ENCODE data around the gene VWDE.
"Not testable (repeated sequence)": the region's sequence is repeated elsewhere in the genome, so short reads cannot be mapped to it uniquely, and the experiment has no call there.

The VWDE gene

GRCh38 chr7:12403287-12404181 lies at the start of gene VWDE:
Gene VWDE, minus strand, starts transcription at chr7:12403865. Its CDS starts 149 bp downstream, at chr7:12403716.
- Histone ChIP-seq H3K9me3 (ENCODE audit: severe bottlenecking) (no peaks in the 10 kb centered on the region), H3K36me3 (ENCODE audit: low read depth) (no peaks in the 10 kb centered on the region), H3K27ac (ENCODE audit: poor library complexity, severe bottlenecking) (no peak within 1 kb of the TSS), H3K4me1 (ENCODE audit: insufficient read depth, poor library complexity, severe bottlenecking) (peaks cover 9% of the 10 kb centered on the region), H3K4me3 (ENCODE audit: severe bottlenecking) (peak within 1 kb of the TSS; percentile 60), H3K27me3 (ENCODE audit: insufficient read depth, poor library complexity, severe bottlenecking) (no peaks in the 10 kb centered on the region)
- TF ChIP-seq, protein P1, sequence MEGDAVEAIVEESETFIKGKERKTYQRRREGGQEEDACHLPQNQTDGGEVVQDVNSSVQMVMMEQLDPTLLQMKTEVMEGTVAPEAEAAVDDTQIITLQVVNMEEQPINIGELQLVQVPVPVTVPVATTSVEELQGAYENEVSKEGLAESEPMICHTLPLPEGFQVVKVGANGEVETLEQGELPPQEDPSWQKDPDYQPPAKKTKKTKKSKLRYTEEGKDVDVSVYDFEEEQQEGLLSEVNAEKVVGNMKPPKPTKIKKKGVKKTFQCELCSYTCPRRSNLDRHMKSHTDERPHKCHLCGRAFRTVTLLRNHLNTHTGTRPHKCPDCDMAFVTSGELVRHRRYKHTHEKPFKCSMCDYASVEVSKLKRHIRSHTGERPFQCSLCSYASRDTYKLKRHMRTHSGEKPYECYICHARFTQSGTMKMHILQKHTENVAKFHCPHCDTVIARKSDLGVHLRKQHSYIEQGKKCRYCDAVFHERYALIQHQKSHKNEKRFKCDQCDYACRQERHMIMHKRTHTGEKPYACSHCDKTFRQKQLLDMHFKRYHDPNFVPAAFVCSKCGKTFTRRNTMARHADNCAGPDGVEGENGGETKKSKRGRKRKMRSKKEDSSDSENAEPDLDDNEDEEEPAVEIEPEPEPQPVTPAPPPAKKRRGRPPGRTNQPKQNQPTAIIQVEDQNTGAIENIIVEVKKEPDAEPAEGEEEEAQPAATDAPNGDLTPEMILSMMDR (IDR thresholded peaks at IDR 0.05; ENCODE audit: poor library complexity, severe bottlenecking), result no peak
- ATAC-seq (ENCODE audit: low read depth) (peak; percentile 80), DNase-seq (ENCODE audit: low spot score) (peak; percentile 58)

DNA sequence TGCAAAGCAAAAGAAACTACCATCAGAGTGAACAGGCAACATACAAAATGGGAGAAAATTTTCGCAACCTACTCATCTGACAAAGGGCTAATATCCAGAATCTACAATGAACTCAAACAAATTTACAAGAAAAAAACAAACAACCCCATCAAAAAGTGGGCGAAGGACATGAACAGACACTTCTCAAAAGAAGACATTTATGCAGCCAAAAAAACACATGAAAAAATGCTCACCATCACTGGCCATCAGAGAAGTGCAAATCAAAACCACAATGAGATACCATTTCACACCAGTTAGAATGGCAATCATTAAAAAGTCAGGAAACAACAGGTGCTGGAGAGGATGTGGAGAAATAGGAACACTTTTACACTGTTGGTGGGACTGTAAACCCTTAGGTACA lies 49.5 kb upstream of the VWDE start:
- not testable (repeated sequence) for H3K27ac ChIP-seq (ENCODE audit: poor library complexity, severe bottlenecking); H3K4me1 ChIP-seq (ENCODE audit: insufficient read depth, poor library complexity, severe bottlenecking); H3K4me3 ChIP-seq (ENCODE audit: severe bottlenecking); H3K9me3 ChIP-seq (ENCODE audit: severe bottlenecking); DNase-seq (ENCODE audit: low spot score); H3K36me3 ChIP-seq (ENCODE audit: low read depth); H3K27me3 ChIP-seq (ENCODE audit: insufficient read depth, poor library complexity, severe bottlenecking); ATAC-seq (ENCODE audit: low read depth)

- H3K27ac ChIP-seq (ENCODE audit: poor library complexity, severe bottlenecking), result no peak overlapping the region
- no peaks in the 10 kb centered on the region for H3K4me1 ChIP-seq (ENCODE audit: insufficient read depth, poor library complexity, severe bottlenecking)
- no peaks in the 10 kb centered on the region for H3K9me3 ChIP-seq (ENCODE audit: severe bottlenecking)
- TF ChIP-seq, protein P1 (IDR thresholded peaks at IDR 0.05; ENCODE audit: poor library complexity, severe bottlenecking), result no peak
- no peaks in the 10 kb centered on the region for H3K27me3 ChIP-seq (ENCODE audit: insufficient read depth, poor library complexity, severe bottlenecking)
- DNase-seq (ENCODE audit: low spot score), result no peak
- H3K36me3 ChIP-seq (ENCODE audit: low read depth), result no peaks in the 10 kb centered on the region
- ATAC-seq (ENCODE audit: low read depth), result no peak
- no peak overlapping the region for H3K4me3 ChIP-seq (ENCODE audit: severe bottlenecking)
Measured at GRCh38 chr7:12450615-12451014, 47.0 kb upstream of the VWDE start.

DNA sequence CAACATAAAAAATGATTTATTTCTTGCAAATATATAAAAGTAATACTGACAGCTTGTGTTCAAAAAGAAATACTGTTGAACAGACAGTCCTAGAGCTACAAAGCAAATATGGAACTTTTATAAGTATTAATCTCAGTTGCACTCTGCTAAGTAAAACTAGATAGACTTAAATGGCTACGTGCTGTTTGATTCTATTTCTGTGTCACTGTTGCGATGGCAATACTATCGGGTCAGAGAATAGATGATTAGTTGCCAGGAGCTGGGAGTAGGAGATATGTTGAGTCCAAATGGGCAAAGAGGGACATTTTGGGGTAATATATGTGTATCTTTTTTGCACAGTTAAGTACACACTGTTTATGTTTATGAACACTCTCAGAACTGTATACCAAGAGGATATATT lies 41.1 kb upstream of the VWDE start:
- Histone ChIP-seq H3K9me3 (ENCODE audit: severe bottlenecking) (no peaks in the 10 kb centered on the region), H3K4me1 (ENCODE audit: insufficient read depth, poor library complexity, severe bottlenecking) (no peaks in the 10 kb centered on the region), H3K4me3 (ENCODE audit: severe bottlenecking) (no peak overlapping the region), H3K27me3 (ENCODE audit: insufficient read depth, poor library complexity, severe bottlenecking) (no peaks in the 10 kb centered on the region), H3K27ac (ENCODE audit: poor library complexity, severe bottlenecking) (no peak overlapping the region), H3K36me3 (ENCODE audit: low read depth) (no peaks in the 10 kb centered on the region)
- TF ChIP-seq, protein P1 (IDR thresholded peaks at IDR 0.05; ENCODE audit: poor library complexity, severe bottlenecking), result no peak
- ATAC-seq (ENCODE audit: low read depth), result no peak
- DNase-seq (ENCODE audit: low spot score), result no peak

- Histone ChIP-seq H3K27ac (ENCODE audit: poor library complexity, severe bottlenecking) (no peak overlapping the region), H3K4me3 (ENCODE audit: severe bottlenecking) (no peak overlapping the region), H3K4me1 (ENCODE audit: insufficient read depth, poor library complexity, severe bottlenecking) (no peaks in the 10 kb centered on the region), H3K9me3 (ENCODE audit: severe bottlenecking) (no peaks in the 10 kb centered on the region), H3K27me3 (ENCODE audit: insufficient read depth, poor library complexity, severe bottlenecking) (no peaks in the 10 kb centered on the region), H3K36me3 (ENCODE audit: low read depth) (no peaks in the 10 kb centered on the region)
- no peak for DNase-seq (ENCODE audit: low spot score)
- TF ChIP-seq, protein P1 (IDR thresholded peaks at IDR 0.05; ENCODE audit: poor library complexity, severe bottlenecking), result no peak
- no peak for ATAC-seq (ENCODE audit: low read depth)
Measured at GRCh38 chr7:12440229-12440628, 36.6 kb upstream of the VWDE start.

Data from RWPE2 (cell line).